ENCODE results near the gene CKAP2L.

- TF ChIP-seq, protein P1, sequence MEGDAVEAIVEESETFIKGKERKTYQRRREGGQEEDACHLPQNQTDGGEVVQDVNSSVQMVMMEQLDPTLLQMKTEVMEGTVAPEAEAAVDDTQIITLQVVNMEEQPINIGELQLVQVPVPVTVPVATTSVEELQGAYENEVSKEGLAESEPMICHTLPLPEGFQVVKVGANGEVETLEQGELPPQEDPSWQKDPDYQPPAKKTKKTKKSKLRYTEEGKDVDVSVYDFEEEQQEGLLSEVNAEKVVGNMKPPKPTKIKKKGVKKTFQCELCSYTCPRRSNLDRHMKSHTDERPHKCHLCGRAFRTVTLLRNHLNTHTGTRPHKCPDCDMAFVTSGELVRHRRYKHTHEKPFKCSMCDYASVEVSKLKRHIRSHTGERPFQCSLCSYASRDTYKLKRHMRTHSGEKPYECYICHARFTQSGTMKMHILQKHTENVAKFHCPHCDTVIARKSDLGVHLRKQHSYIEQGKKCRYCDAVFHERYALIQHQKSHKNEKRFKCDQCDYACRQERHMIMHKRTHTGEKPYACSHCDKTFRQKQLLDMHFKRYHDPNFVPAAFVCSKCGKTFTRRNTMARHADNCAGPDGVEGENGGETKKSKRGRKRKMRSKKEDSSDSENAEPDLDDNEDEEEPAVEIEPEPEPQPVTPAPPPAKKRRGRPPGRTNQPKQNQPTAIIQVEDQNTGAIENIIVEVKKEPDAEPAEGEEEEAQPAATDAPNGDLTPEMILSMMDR (IDR thresholded peaks at IDR 0.05) = no peak
- no peak for TF ChIP-seq ZFX (IDR thresholded peaks at IDR 0.05; ENCODE audit: borderline replicate concordance)
Measured at GRCh38 chr2:112714836-112715631, 49.4 kb downstream of the CKAP2L start.

Measured in 22Rv1 (cell line).